ENCODE results near the gene KLF5.
"Not testable (repeated sequence)": the region's sequence is repeated elsewhere in the genome, so short reads cannot be mapped to it uniquely, and the experiment has no call there.

Gene KLF5

GRCh38 chr13:73088332-73088935, 29.6 kb downstream of the KLF5 start:
- FAIRE-seq (no peak), DNase-seq (ENCODE audit: insufficient read length, low spot score) (no peak)
- no peak for TF ChIP-seq POLR2A (IDR thresholded peaks at IDR 0.05; ENCODE audit: low read depth, low read length)

GRCh38 chr13:73089213-73089612, 30.4 kb downstream of the KLF5 start:
- no peak for FAIRE-seq
- DNase-seq (ENCODE audit: insufficient read length, low spot score), result no peak
- no peak for TF ChIP-seq POLR2A (IDR thresholded peaks at IDR 0.05; ENCODE audit: low read depth, low read length)

GRCh38 chr13:73090116-73090822, 31.5 kb downstream of the KLF5 start:
- peak; percentile 66 for DNase-seq (ENCODE audit: insufficient read length, low spot score)
- TF ChIP-seq POLR2A (IDR thresholded peaks at IDR 0.05; ENCODE audit: low read depth, low read length), result no peak
- FAIRE-seq, result peak; percentile 100

- FAIRE-seq (no peak), DNase-seq (ENCODE audit: insufficient read length, low spot score) (no peak)
Measured at GRCh38 chr13:73090823-73091187, 32.0 kb downstream of the KLF5 start.

GRCh38 chr13:73092829-73093228, 34.0 kb downstream of the KLF5 start:
- no peak for DNase-seq (ENCODE audit: insufficient read length, low spot score)

More at GRCh38 chr13:73090823-73091187, 32.0 kb downstream of the KLF5 start:
- no peak for TF ChIP-seq POLR2A (IDR thresholded peaks at IDR 0.05; ENCODE audit: low read depth, low read length)

GRCh38 chr13:73096173-73096572, 37.4 kb downstream of the KLF5 start:
- no peak for TF ChIP-seq POLR2A (IDR thresholded peaks at IDR 0.05; ENCODE audit: low read depth, low read length)
- peak; percentile 36 for FAIRE-seq
- no peak for DNase-seq (ENCODE audit: insufficient read length, low spot score)

More at GRCh38 chr13:73092829-73093228, 34.0 kb downstream of the KLF5 start:
- no peak for FAIRE-seq
- no peak for TF ChIP-seq POLR2A (IDR thresholded peaks at IDR 0.05; ENCODE audit: low read depth, low read length)

GRCh38 chr13:73096638-73097037, 37.8 kb downstream of the KLF5 start:
- FAIRE-seq (peak; percentile 55), DNase-seq (ENCODE audit: insufficient read length, low spot score) (no peak)
- TF ChIP-seq POLR2A (IDR thresholded peaks at IDR 0.05; ENCODE audit: low read depth, low read length), result no peak

GRCh38 chr13:73100781-73101180, 42.0 kb downstream of the KLF5 start:
- FAIRE-seq; DNase-seq (ENCODE audit: insufficient read length, low spot score): not testable (repeated sequence)

GRCh38 chr13:73101351-73102007, 42.7 kb downstream of the KLF5 start:
- no peak for FAIRE-seq
- DNase-seq (ENCODE audit: insufficient read length, low spot score), result no peak
- TF ChIP-seq POLR2A (IDR thresholded peaks at IDR 0.05; ENCODE audit: low read depth, low read length), result no peak

- DNase-seq (ENCODE audit: insufficient read length, low spot score) (no peak), FAIRE-seq (no peak)
- TF ChIP-seq POLR2A (IDR thresholded peaks at IDR 0.05; ENCODE audit: low read depth, low read length), result no peak
Measured at GRCh38 chr13:73103238-73103637, 44.4 kb downstream of the KLF5 start.

- DNase-seq (ENCODE audit: insufficient read length, low spot score) (no peak), FAIRE-seq (no peak)
- no peak for TF ChIP-seq POLR2A (IDR thresholded peaks at IDR 0.05; ENCODE audit: low read depth, low read length)
Measured at GRCh38 chr13:73106513-73107178, 47.8 kb downstream of the KLF5 start.

- FAIRE-seq, result no peak
- TF ChIP-seq POLR2A (IDR thresholded peaks at IDR 0.05; ENCODE audit: low read depth, low read length), result no peak
Measured at GRCh38 chr13:73107481-73107880, 48.7 kb downstream of the KLF5 start.

GRCh38 chr13:73107970-73108369, 49.2 kb downstream of the KLF5 start:
- no peak for FAIRE-seq
- DNase-seq (ENCODE audit: insufficient read length, low spot score), result no peak
- TF ChIP-seq POLR2A (IDR thresholded peaks at IDR 0.05; ENCODE audit: low read depth, low read length), result no peak

More at GRCh38 chr13:73107481-73107880, 48.7 kb downstream of the KLF5 start:
- DNase-seq (ENCODE audit: insufficient read length, low spot score), result no peak

GRCh38 chr13:73109288-73109899, 50.6 kb downstream of the KLF5 start:
- no peak for FAIRE-seq
- DNase-seq (ENCODE audit: insufficient read length, low spot score), result no peak
- no peak for TF ChIP-seq POLR2A (IDR thresholded peaks at IDR 0.05; ENCODE audit: low read depth, low read length)
